ENCODE data around the gene GUCA1A. TPM values are rescaled to one million over a fixed set of nuclear protein-coding genes. Genes with fewer than 3 reads are reported as not detected.
A peak's percentile ranks its signal among the peaks of the same experiment; 100 is the strongest.
"Not testable (repeated sequence)": the region's sequence is repeated elsewhere in the genome, so short reads cannot be mapped to it uniquely, and the experiment has no call there.

Gene GUCA1A
- total RNA-seq, 1 donor from 2014 or later, result not detected

- Mint-ChIP-seq H3K9me3 (no peaks in the 10 kb centered on the region), H3K4me1 (peaks cover 20% of the 10 kb centered on the region), H3K27me3 (no peaks in the 10 kb centered on the region), H3K36me3 (ENCODE audit: low read depth) (peaks cover 78% of the 10 kb centered on the region), H3K27ac (no peak overlapping the region), H3K4me3 (no peak overlapping the region)
- CTCF ChIA-PET, result no interaction called here
- TF ChIP-seq CTCF (IDR thresholded peaks at IDR 0.05), result no peak
- no peak for ATAC-seq (ENCODE audit: low read depth)
- POLR2A ChIA-PET, result no interaction called here
- intact Hi-C loops (cut with micrococcal nuclease), result loop anchor here (10.0 kb wide), 1 partner anchor 506 kb away; no protein-coding TSS in a partner anchor
- no peak for DNase-seq
Observed at GRCh38 chr6:42210551-42210950, 37.4 kb downstream of the GUCA1A start.

- peak; percentile 21 for ATAC-seq (ENCODE audit: low read depth)
- CTCF ChIA-PET, result interaction anchor here (0.6 to 0.7 kb wide), 2 partner anchors 110 to 297 kb away, joined by 3 to 5 read pairs; no protein-coding TSS in a partner anchor
- Mint-ChIP-seq H3K36me3 (ENCODE audit: low read depth) (peaks cover 71% of the 10 kb centered on the region), H3K4me3 (no peak overlapping the region), H3K27me3 (no peaks in the 10 kb centered on the region), H3K4me1 (peaks cover 31% of the 10 kb centered on the region), H3K9me3 (no peaks in the 10 kb centered on the region), H3K27ac (peak overlapping the region; percentile 59)
- DNase-seq, result no peak
- intact Hi-C loops (cut with micrococcal nuclease), result loop anchor here (10.0 kb wide), 1 partner anchor 507 kb away; no protein-coding TSS in a partner anchor
- POLR2A ChIA-PET, result interaction anchor here (0.6 to 1.5 kb wide), 2 partner anchors 13 to 19 kb away, joined by 6 read pairs; no protein-coding TSS in a partner anchor
- no peak for TF ChIP-seq CTCF (IDR thresholded peaks at IDR 0.05)
Observed at GRCh38 chr6:42211726-42212125, 38.6 kb downstream of the GUCA1A start.

GRCh38 chr6:42212442-42212841 is 39.3 kb downstream of the GUCA1A start:
- no peak overlapping the region for H3K4me3 Mint-ChIP-seq
- peaks cover 66% of the 10 kb centered on the region for H3K36me3 Mint-ChIP-seq (ENCODE audit: low read depth)
- ChIA-PET CTCF (interaction anchor here (0.6 kb wide), 1 partner anchor 108 kb away, joined by 3 read pairs; no protein-coding TSS in a partner anchor), POLR2A (interaction anchor here (1.5 kb wide), 1 partner anchor 13 kb away, joined by 6 read pairs; no protein-coding TSS in a partner anchor)
- no peak overlapping the region for H3K27ac Mint-ChIP-seq
- ATAC-seq (ENCODE audit: low read depth), result no peak
- H3K9me3 Mint-ChIP-seq, result no peaks in the 10 kb centered on the region
- intact Hi-C loops (cut with micrococcal nuclease), result loop anchor here (10.0 kb wide), 1 partner anchor 508 kb away; no protein-coding TSS in a partner anchor
- H3K27me3 Mint-ChIP-seq, result no peaks in the 10 kb centered on the region
- H3K4me1 Mint-ChIP-seq, result peaks cover 34% of the 10 kb centered on the region
- DNase-seq, result no peak
- TF ChIP-seq CTCF (IDR thresholded peaks at IDR 0.05), result no peak

GRCh38 chr6:42216495-42216894 is 43.3 kb downstream of the GUCA1A start:
- Mint-ChIP-seq H3K4me1 (peaks cover 36% of the 10 kb centered on the region), H3K4me3 (peak overlapping the region; percentile 70), H3K36me3 (ENCODE audit: low read depth) (peaks cover 32% of the 10 kb centered on the region)
- H3K27ac Mint-ChIP-seq; ATAC-seq (ENCODE audit: low read depth); DNase-seq; H3K27me3 Mint-ChIP-seq; H3K9me3 Mint-ChIP-seq: not testable (repeated sequence)
- ChIA-PET POLR2A (interaction anchor here (1.0 to 1.5 kb wide), 6 partner anchors 166 to 429 kb away, joined by 3 to 7 read pairs (median 3); partner anchors contain the start of genes TAF8 and TOMM6), CTCF (interaction anchor here (0.8 to 1.5 kb wide), 4 partner anchors 11 to 295 kb away, joined by 3 to 5 read pairs (median 4); partner anchors contain the start of genes BYSL and MED20)
- intact Hi-C loops (cut with micrococcal nuclease), result loop anchor here (2.0 to 10.0 kb wide), 4 partner anchors 169 to 676 kb away; partner anchors contain the start of gene TOMM6

GRCh38 chr6:42217157-42217518 is 44.0 kb downstream of the GUCA1A start:
- POLR2A ChIA-PET, result interaction anchor here (0.6 to 1.8 kb wide), 10 partner anchors 10 to 511 kb away, joined by 3 to 7 read pairs (median 3); partner anchors contain the start of genes TAF8, TOMM6 and UBR2
- H3K27me3 Mint-ChIP-seq, result no peaks in the 10 kb centered on the region
- no peak for ATAC-seq (ENCODE audit: low read depth)
- CTCF ChIA-PET, result interaction anchor here (0.8 to 1.5 kb wide), 6 partner anchors 10 to 330 kb away, joined by 3 to 7 read pairs (median 4); partner anchors contain the start of genes BYSL and MED20
- no peak for DNase-seq
- peak overlapping the region; percentile 95 for H3K27ac Mint-ChIP-seq
- peak overlapping the region; percentile 99 for H3K4me3 Mint-ChIP-seq
- H3K36me3 Mint-ChIP-seq (ENCODE audit: low read depth), result peaks cover 26% of the 10 kb centered on the region
- H3K9me3 Mint-ChIP-seq, result no peaks in the 10 kb centered on the region
- peaks cover 30% of the 10 kb centered on the region for H3K4me1 Mint-ChIP-seq
- no peak for TF ChIP-seq CTCF (IDR thresholded peaks at IDR 0.05)
- intact Hi-C loops (cut with micrococcal nuclease), result loop anchor here (1.0 to 10.0 kb wide), 10 partner anchors 113 to 675 kb away; partner anchors contain the start of genes BYSL, MED20, RPL7L1 and TFEB

Data from activated B cell treated with CpG ODN at 0.5 μM for 24 hours (primary cell).